Measurements from ENCODE around the gene LCN15.

DNA sequence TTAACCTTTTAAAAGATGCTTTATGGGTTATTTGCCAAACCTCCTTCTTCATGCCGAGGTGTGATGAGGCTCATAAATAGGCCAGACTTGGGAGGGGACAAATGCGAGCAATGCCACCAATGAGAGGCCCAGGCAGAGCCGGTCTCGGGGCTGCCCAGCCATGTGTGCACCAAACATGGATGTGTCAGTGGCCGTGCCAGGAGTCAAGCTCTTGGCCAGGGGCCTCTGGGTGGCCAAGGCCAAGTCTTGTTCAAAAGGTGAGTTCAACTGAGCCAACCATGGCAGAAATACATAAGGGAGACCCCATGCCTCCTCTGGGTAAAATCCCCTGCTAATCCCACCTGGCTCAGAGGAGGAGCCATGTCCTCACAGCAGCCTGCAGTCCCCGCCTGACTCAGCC is 10.9 kb upstream of the LCN15 start:
- TF ChIP-seq, protein P1, sequence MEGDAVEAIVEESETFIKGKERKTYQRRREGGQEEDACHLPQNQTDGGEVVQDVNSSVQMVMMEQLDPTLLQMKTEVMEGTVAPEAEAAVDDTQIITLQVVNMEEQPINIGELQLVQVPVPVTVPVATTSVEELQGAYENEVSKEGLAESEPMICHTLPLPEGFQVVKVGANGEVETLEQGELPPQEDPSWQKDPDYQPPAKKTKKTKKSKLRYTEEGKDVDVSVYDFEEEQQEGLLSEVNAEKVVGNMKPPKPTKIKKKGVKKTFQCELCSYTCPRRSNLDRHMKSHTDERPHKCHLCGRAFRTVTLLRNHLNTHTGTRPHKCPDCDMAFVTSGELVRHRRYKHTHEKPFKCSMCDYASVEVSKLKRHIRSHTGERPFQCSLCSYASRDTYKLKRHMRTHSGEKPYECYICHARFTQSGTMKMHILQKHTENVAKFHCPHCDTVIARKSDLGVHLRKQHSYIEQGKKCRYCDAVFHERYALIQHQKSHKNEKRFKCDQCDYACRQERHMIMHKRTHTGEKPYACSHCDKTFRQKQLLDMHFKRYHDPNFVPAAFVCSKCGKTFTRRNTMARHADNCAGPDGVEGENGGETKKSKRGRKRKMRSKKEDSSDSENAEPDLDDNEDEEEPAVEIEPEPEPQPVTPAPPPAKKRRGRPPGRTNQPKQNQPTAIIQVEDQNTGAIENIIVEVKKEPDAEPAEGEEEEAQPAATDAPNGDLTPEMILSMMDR (conservative IDR thresholded peaks at IDR 0.05; ENCODE audit: low read depth in 2 of 2) = no peak
- TF ChIP-seq, protein P2, sequence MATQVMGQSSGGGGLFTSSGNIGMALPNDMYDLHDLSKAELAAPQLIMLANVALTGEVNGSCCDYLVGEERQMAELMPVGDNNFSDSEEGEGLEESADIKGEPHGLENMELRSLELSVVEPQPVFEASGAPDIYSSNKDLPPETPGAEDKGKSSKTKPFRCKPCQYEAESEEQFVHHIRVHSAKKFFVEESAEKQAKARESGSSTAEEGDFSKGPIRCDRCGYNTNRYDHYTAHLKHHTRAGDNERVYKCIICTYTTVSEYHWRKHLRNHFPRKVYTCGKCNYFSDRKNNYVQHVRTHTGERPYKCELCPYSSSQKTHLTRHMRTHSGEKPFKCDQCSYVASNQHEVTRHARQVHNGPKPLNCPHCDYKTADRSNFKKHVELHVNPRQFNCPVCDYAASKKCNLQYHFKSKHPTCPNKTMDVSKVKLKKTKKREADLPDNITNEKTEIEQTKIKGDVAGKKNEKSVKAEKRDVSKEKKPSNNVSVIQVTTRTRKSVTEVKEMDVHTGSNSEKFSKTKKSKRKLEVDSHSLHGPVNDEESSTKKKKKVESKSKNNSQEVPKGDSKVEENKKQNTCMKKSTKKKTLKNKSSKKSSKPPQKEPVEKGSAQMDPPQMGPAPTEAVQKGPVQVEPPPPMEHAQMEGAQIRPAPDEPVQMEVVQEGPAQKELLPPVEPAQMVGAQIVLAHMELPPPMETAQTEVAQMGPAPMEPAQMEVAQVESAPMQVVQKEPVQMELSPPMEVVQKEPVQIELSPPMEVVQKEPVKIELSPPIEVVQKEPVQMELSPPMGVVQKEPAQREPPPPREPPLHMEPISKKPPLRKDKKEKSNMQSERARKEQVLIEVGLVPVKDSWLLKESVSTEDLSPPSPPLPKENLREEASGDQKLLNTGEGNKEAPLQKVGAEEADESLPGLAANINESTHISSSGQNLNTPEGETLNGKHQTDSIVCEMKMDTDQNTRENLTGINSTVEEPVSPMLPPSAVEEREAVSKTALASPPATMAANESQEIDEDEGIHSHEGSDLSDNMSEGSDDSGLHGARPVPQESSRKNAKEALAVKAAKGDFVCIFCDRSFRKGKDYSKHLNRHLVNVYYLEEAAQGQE (IDR thresholded peaks at IDR 0.05; ENCODE audit: unreplicated experiment) = no peak
- TF ChIP-seq POLR2AphosphoS5 (IDR thresholded peaks at IDR 0.05; ENCODE audit: low read depth) (no peak), ZNF331 (CRISPR knock-in tag; IDR thresholded peaks at IDR 0.05; ENCODE audit: low read depth) (no peak)
